ENCODE measurements around the gene AZU1. TPM values are rescaled to one million over a fixed set of nuclear protein-coding genes. Genes with fewer than 3 reads are reported as not detected.
"Not testable (repeated sequence)": the region's sequence is repeated elsewhere in the genome, so short reads cannot be mapped to it uniquely, and the experiment has no call there.

The AZU1 gene
- total and polyA plus RNA-seq, 7 donors, result 0.03 to 1.1 (median 0.36) TPM; not detected in 4

DNA sequence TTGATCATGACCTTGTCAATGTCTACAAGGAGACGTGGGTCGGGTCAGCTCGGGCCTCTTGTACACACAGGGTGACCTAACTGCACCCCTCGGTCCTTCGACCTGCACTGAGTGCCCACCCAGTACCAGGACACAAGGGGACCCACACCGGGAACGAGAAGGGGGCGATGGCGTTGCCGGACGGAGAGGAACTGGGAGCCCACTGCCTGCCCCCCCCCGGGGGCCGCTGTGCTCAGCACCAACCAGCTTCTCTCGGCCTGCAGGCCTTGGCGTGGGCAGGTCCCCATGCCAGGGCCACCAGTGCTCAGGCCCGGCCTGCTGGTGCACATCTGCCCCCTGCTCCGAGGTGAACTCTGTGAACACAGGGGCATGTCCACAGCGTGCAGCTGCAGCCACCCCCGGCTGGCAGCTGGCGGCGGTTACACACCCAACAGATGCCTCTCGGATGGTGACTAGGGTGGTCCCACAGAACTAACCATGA lies 46.0 kb downstream of the AZU1 start:
- Histone ChIP-seq H3K27ac (peak overlapping the region in 1 of 4 donors; percentile 83), H3K4me3 (no peak overlapping the region), H3K36me3 (peaks cover 15 to 65% (median 24%) of the 10 kb centered on the region in 4 donors), H3K27me3 (no peaks in the 10 kb centered on the region), H3K4me1 (peaks cover 0 to 37% (median 37%) of the 10 kb centered on the region in 4 donors), H3K9me3 (no peaks in the 10 kb centered on the region)
- TF ChIP-seq POLR2A (IDR thresholded peaks at IDR 0.05), result no peak
- TF ChIP-seq EP300 (IDR thresholded peaks at IDR 0.05), result no peak
- no peak for TF ChIP-seq POLR2AphosphoS5 (IDR thresholded peaks at IDR 0.05)
- TF ChIP-seq, protein P1, sequence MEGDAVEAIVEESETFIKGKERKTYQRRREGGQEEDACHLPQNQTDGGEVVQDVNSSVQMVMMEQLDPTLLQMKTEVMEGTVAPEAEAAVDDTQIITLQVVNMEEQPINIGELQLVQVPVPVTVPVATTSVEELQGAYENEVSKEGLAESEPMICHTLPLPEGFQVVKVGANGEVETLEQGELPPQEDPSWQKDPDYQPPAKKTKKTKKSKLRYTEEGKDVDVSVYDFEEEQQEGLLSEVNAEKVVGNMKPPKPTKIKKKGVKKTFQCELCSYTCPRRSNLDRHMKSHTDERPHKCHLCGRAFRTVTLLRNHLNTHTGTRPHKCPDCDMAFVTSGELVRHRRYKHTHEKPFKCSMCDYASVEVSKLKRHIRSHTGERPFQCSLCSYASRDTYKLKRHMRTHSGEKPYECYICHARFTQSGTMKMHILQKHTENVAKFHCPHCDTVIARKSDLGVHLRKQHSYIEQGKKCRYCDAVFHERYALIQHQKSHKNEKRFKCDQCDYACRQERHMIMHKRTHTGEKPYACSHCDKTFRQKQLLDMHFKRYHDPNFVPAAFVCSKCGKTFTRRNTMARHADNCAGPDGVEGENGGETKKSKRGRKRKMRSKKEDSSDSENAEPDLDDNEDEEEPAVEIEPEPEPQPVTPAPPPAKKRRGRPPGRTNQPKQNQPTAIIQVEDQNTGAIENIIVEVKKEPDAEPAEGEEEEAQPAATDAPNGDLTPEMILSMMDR (IDR thresholded peaks at IDR 0.05), result no peak
- WGBS, 2 donors, result 94 to 95% methylated on average over 22 of the region's 22 CpGs
- no peak for DNase-seq
- intact Hi-C loops (cut with DNase I), result no loop called here

DNA sequence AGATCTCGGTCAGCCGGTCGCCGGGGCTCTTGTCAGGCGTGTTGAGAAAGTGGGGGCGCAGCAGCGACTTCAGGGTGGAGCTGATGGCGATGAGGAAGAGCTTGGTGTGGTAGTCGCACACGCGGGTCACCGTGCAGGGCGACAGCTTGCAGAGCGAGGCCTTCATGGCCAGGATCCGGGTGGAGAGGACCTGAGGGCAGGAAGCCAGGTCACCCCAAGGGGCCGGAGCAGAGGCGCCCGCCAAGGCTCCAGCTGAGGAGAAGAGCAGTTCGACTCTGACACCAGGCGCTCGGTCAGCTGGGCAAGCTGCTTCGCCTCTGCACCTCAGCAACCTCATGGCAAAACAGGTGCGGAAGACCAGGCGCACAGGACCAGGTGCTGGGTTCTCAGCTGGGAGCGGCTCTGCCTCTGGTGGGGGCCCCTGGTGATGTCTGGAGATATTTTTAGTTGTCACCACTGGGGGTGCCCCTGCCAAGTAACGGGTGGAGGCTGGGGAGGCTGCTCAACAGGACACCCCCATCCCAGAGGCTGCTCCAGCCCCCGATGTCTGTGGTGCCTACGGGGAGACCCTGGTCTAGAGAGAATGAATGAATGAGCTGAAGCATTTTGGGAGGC lies 47.7 kb downstream of the AZU1 start:
- intact Hi-C loops (cut with DNase I), result no loop called here
- Histone ChIP-seq H3K9me3 (no peaks in the 10 kb centered on the region), H3K27me3 (no peaks in the 10 kb centered on the region), H3K4me3 (no peak overlapping the region), H3K36me3 (peaks cover 29 to 74% (median 35%) of the 10 kb centered on the region in 4 donors), H3K27ac (no peak overlapping the region), H3K4me1 (peaks cover 0 to 22% (median 20%) of the 10 kb centered on the region in 4 donors)
- TF ChIP-seq EP300 (IDR thresholded peaks at IDR 0.05) (no peak), POLR2AphosphoS5 (IDR thresholded peaks at IDR 0.05) (no peak), POLR2A (IDR thresholded peaks at IDR 0.05) (no peak)
- TF ChIP-seq, protein P1 (IDR thresholded peaks at IDR 0.05), result no peak
- DNase-seq, result no peak
- 95 to 96% methylated on average over 28 of the region's 28 CpGs for WGBS, 2 donors

DNA sequence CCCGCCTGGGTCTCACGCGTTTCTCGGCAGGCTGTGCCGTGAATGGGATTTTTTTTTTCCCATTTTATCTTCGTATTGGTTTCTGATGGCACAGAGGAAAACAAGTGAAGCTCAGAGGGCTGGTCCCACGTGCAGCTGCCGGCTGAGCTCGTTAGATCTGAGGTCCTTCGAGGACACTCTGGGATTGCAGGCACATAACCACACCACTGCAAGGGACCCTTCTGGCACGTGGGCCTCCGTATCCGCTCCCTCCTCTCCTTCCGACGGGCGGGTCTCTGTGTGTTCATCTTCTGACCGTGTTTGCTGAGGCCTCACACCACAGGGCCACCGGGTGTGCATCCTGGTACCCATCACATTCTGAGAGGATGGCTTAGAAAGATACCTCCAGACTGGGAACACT lies 48.5 kb downstream of the AZU1 start:
- DNase-seq, result no peak
- no peaks in the 10 kb centered on the region for H3K27me3 ChIP-seq
- TF ChIP-seq, protein P1 (IDR thresholded peaks at IDR 0.05), result no peak
- TF ChIP-seq EP300 (IDR thresholded peaks at IDR 0.05) (no peak), POLR2AphosphoS5 (IDR thresholded peaks at IDR 0.05) (no peak), POLR2A (IDR thresholded peaks at IDR 0.05) (no peak)
- intact Hi-C loops (cut with DNase I), result no loop called here
- no peak overlapping the region for H3K27ac ChIP-seq
- no peaks in the 10 kb centered on the region for H3K9me3 ChIP-seq
- peaks cover 0 to 16% (median 14%) of the 10 kb centered on the region in 4 donors for H3K4me1 ChIP-seq
- WGBS, 2 donors, result 77 to 82% methylated on average over 18 of the region's 18 CpGs
- peaks cover 35 to 76% (median 40%) of the 10 kb centered on the region in 4 donors for H3K36me3 ChIP-seq
- H3K4me3 ChIP-seq, result no peak overlapping the region

DNA sequence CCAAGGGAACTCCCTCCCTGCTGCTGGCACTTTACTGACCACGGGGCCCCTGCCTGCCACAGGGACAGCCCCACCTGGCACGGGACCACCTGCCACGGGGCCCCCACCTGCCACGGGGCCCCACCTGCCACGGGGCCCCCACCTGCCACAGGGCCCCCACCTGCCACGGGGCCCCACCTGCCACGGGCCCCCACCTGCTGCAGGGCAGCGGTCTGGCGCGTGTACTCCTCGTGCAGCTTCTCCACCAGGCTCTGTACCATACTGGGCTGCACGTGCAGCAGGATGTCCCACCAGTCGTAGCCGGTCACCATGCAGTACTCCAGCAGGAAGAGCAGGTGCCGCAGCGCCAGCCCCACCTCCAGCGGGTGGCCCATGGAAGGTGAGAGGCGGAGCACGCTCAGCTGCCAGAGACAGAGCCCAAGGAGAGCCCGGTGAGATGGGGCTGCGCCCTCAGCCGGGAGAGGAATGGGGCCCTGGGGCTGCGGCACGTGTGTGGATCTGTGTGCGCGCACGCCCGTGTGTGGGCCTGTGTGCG lies 49.2 kb downstream of the AZU1 start:
- Histone ChIP-seq H3K27me3 (no peaks in the 10 kb centered on the region), H3K36me3 (peaks cover 43 to 82% (median 48%) of the 10 kb centered on the region in 4 donors), H3K4me3 (no peak overlapping the region), H3K4me1 (peaks cover 0 to 11% (median 9%) of the 10 kb centered on the region in 4 donors), H3K27ac (no peak overlapping the region), H3K9me3 (no peaks in the 10 kb centered on the region)
- no peak for DNase-seq
- intact Hi-C loops (cut with DNase I), result no loop called here
- 87 to 90% methylated on average over 29 of the region's 29 CpGs for WGBS, 2 donors
- TF ChIP-seq POLR2AphosphoS5 (IDR thresholded peaks at IDR 0.05), result no peak

DNA sequence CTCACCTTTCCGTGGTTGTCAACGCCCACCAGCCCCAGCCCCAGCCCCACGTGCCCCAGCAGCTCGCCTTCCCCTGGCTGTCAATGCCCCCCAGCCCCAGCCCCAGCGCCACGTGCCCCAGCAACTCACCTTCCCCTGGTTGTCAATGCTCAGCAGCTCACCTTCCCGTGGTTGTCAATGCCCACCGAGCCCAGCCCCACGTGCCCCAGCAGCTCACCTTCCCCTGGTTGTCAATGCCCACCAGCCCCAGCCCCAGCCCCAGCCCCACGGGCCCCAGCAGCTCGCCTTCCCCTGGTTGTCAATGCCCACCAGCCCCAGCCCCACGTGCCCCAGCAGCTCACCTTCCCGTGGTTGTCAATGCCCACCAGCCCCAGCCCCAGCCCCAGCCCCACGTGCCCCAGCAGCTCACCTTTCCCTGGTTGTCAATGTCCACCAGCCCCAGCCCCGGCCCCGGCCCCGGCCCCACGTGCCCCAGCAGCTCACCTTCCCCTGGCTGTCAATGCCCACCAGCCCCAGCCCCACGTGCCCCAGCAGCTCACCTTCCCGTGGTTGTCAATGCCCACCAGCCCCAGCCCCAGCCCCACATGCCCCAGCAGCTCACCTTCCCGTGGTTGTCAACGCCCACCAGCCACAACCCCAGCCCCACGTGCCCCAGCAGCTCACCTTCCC lies 50.5 kb downstream of the AZU1 start:
- H3K4me1 ChIP-seq; H3K9me3 ChIP-seq; H3K4me3 ChIP-seq; intact Hi-C loops (cut with DNase I); H3K27ac ChIP-seq; DNase-seq; H3K27me3 ChIP-seq: not testable (repeated sequence)
- peaks cover 51 to 87% (median 53%) of the 10 kb centered on the region in 4 donors for H3K36me3 ChIP-seq
- 92 to 93% methylated on average over 23 of the region's 23 CpGs for WGBS, 2 donors

DNA sequence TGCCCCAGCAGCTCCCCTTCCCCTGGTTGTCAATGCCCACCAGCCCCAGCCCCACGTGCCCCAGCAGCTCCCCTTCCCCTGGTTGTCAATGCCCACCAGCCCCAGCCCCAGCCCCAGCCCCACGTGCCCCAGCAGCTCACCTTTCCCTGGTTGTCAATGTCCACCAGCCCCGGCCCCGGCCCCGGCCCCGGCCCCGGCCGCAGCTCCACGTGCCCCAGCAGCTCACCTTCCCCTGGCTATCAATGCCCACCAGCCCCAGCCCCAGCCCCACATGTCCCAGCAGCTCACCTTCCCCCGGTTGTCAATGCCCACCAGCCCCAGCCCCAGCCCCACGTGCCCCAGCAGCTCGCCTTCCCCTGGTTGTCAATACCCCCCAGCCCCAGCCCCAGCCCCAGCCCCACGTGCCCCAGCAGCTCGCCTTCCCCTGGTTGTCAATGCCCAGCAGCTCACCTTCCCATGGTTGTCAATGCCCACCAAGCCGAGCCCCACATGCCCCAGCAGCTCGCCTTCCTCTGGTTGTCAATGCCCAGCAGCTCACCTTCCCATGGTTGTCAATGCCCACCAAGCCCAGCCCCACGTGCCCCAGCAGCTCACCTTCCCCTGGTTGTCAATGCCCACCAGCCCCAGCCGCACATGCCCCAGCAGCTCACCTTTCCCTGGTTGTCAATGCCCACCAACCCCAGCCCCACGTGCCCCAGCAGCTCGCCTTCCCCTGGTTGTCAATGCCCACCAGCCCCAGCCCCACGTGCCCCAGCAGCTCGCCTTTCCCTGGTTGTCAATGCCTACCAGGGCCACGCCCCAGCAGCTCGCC lies 51.3 kb downstream of the AZU1 start:
- intact Hi-C loops (cut with DNase I); H3K4me1 ChIP-seq; H3K27ac ChIP-seq; DNase-seq; H3K9me3 ChIP-seq; H3K27me3 ChIP-seq; H3K4me3 ChIP-seq: not testable (repeated sequence)
- WGBS, 2 donors, result 91 to 92% methylated on average over 24 of the region's 24 CpGs
- peaks cover 53 to 87% (median 55%) of the 10 kb centered on the region in 4 donors for H3K36me3 ChIP-seq

Measured in sigmoid colon (tissue), 7 donors.